ENCODE measurements around the gene IL16. TPM values are rescaled to one million over a fixed set of nuclear protein-coding genes. Genes with fewer than 3 reads are reported as not detected.

IL16 gene
- total RNA-seq, 2 donors from 2014 or later: 58.0 to 95.0 TPM

GRCh38 chr15:81209635-81210034 is 13.0 kb downstream of the IL16 start:
- no peaks in the 10 kb centered on the region for H3K4me1 Mint-ChIP-seq
- H3K27me3 Mint-ChIP-seq: peaks cover 38% of the 10 kb centered on the region
- H3K36me3 Mint-ChIP-seq (ENCODE audit: low read depth): no peaks in the 10 kb centered on the region
- ATAC-seq (replicated peaks): no peak
- H3K9me3 Mint-ChIP-seq: peaks cover 7% of the 10 kb centered on the region
- no peak overlapping the region for H3K4me3 Mint-ChIP-seq
- H3K27ac Mint-ChIP-seq: no peak overlapping the region

- Mint-ChIP-seq H3K9me3 (peaks cover 17% of the 10 kb centered on the region), H3K27ac (no peak overlapping the region), H3K4me1 (no peaks in the 10 kb centered on the region), H3K4me3 (no peak overlapping the region), H3K36me3 (ENCODE audit: low read depth) (no peaks in the 10 kb centered on the region), H3K27me3 (peaks cover 40% of the 10 kb centered on the region)
- ATAC-seq (replicated peaks): no peak
Observed at GRCh38 chr15:81211376-81211775, 14.7 kb downstream of the IL16 start.

GRCh38 chr15:81213982-81214381 is 17.3 kb downstream of the IL16 start:
- peaks cover 17% of the 10 kb centered on the region for H3K9me3 Mint-ChIP-seq
- H3K36me3 Mint-ChIP-seq (ENCODE audit: low read depth): no peaks in the 10 kb centered on the region
- peaks cover 39% of the 10 kb centered on the region for H3K27me3 Mint-ChIP-seq
- H3K4me1 Mint-ChIP-seq: no peaks in the 10 kb centered on the region
- H3K4me3 Mint-ChIP-seq: no peak overlapping the region
- ATAC-seq (replicated peaks): no peak
- no peak overlapping the region for H3K27ac Mint-ChIP-seq

GRCh38 chr15:81215531-81215930 is 18.9 kb downstream of the IL16 start:
- ATAC-seq (replicated peaks): no peak
- H3K27me3 Mint-ChIP-seq: peaks cover 41% of the 10 kb centered on the region
- H3K4me3 Mint-ChIP-seq: no peak overlapping the region
- H3K9me3 Mint-ChIP-seq: peaks cover 17% of the 10 kb centered on the region
- no peak overlapping the region for H3K27ac Mint-ChIP-seq
- H3K36me3 Mint-ChIP-seq (ENCODE audit: low read depth): no peaks in the 10 kb centered on the region
- H3K4me1 Mint-ChIP-seq: no peaks in the 10 kb centered on the region

GRCh38 chr15:81215983-81216382 is 19.3 kb downstream of the IL16 start:
- peaks cover 40% of the 10 kb centered on the region for H3K27me3 Mint-ChIP-seq
- H3K4me1 Mint-ChIP-seq: no peaks in the 10 kb centered on the region
- no peak overlapping the region for H3K4me3 Mint-ChIP-seq
- H3K9me3 Mint-ChIP-seq: peaks cover 17% of the 10 kb centered on the region
- H3K36me3 Mint-ChIP-seq (ENCODE audit: low read depth): no peaks in the 10 kb centered on the region
- no peak overlapping the region for H3K27ac Mint-ChIP-seq
- no peak for ATAC-seq (replicated peaks)

- no peak overlapping the region for H3K27ac Mint-ChIP-seq
- peaks cover 17% of the 10 kb centered on the region for H3K9me3 Mint-ChIP-seq
- H3K27me3 Mint-ChIP-seq: peaks cover 40% of the 10 kb centered on the region
- H3K4me1 Mint-ChIP-seq: no peaks in the 10 kb centered on the region
- H3K36me3 Mint-ChIP-seq (ENCODE audit: low read depth): no peaks in the 10 kb centered on the region
- no peak overlapping the region for H3K4me3 Mint-ChIP-seq
- no peak for ATAC-seq (replicated peaks)
Observed at GRCh38 chr15:81216422-81216821, 19.7 kb downstream of the IL16 start.

GRCh38 chr15:81221449-81221848 is 24.8 kb downstream of the IL16 start:
- Mint-ChIP-seq H3K4me1 (no peaks in the 10 kb centered on the region), H3K27ac (no peak overlapping the region), H3K36me3 (ENCODE audit: low read depth) (no peaks in the 10 kb centered on the region), H3K9me3 (no peaks in the 10 kb centered on the region), H3K4me3 (no peak overlapping the region), H3K27me3 (peaks cover 20% of the 10 kb centered on the region)
- ATAC-seq (replicated peaks): no peak

- no peaks in the 10 kb centered on the region for H3K9me3 Mint-ChIP-seq
- no peak overlapping the region for H3K4me3 Mint-ChIP-seq
- H3K4me1 Mint-ChIP-seq: no peaks in the 10 kb centered on the region
- ATAC-seq (replicated peaks): no peak
- no peak overlapping the region for H3K27ac Mint-ChIP-seq
- peaks cover 20% of the 10 kb centered on the region for H3K27me3 Mint-ChIP-seq
- H3K36me3 Mint-ChIP-seq (ENCODE audit: low read depth): no peaks in the 10 kb centered on the region
Observed at GRCh38 chr15:81222007-81222406, 25.3 kb downstream of the IL16 start.

GRCh38 chr15:81223346-81223971 is 26.8 kb downstream of the IL16 start:
- Mint-ChIP-seq H3K27ac (no peak overlapping the region), H3K4me1 (no peaks in the 10 kb centered on the region), H3K4me3 (no peak overlapping the region), H3K27me3 (peaks cover 28% of the 10 kb centered on the region), H3K36me3 (ENCODE audit: low read depth) (no peaks in the 10 kb centered on the region), H3K9me3 (no peaks in the 10 kb centered on the region)
- no peak for ATAC-seq (replicated peaks)

- H3K4me1 Mint-ChIP-seq: no peaks in the 10 kb centered on the region
- H3K9me3 Mint-ChIP-seq: no peaks in the 10 kb centered on the region
- peaks cover 22% of the 10 kb centered on the region for H3K27me3 Mint-ChIP-seq
- no peak overlapping the region for H3K4me3 Mint-ChIP-seq
- no peak for ATAC-seq (replicated peaks)
- H3K27ac Mint-ChIP-seq: no peak overlapping the region
- H3K36me3 Mint-ChIP-seq (ENCODE audit: low read depth): no peaks in the 10 kb centered on the region
Observed at GRCh38 chr15:81224232-81224631, 27.6 kb downstream of the IL16 start.

- H3K36me3 Mint-ChIP-seq (ENCODE audit: low read depth): no peaks in the 10 kb centered on the region
- no peaks in the 10 kb centered on the region for H3K9me3 Mint-ChIP-seq
- no peak overlapping the region for H3K4me3 Mint-ChIP-seq
- no peak for ATAC-seq (replicated peaks)
- H3K27me3 Mint-ChIP-seq: peaks cover 15% of the 10 kb centered on the region
- H3K27ac Mint-ChIP-seq: no peak overlapping the region
- no peaks in the 10 kb centered on the region for H3K4me1 Mint-ChIP-seq
Observed at GRCh38 chr15:81225161-81225671, 28.5 kb downstream of the IL16 start.

GRCh38 chr15:81227716-81228115 is 31.0 kb downstream of the IL16 start:
- ATAC-seq (replicated peaks): no peak
- peaks cover 12% of the 10 kb centered on the region for H3K27me3 Mint-ChIP-seq
- H3K4me3 Mint-ChIP-seq: no peak overlapping the region
- no peak overlapping the region for H3K27ac Mint-ChIP-seq
- no peaks in the 10 kb centered on the region for H3K36me3 Mint-ChIP-seq (ENCODE audit: low read depth)
- H3K9me3 Mint-ChIP-seq: no peaks in the 10 kb centered on the region
- H3K4me1 Mint-ChIP-seq: no peaks in the 10 kb centered on the region

- Mint-ChIP-seq H3K4me3 (no peak overlapping the region), H3K4me1 (no peaks in the 10 kb centered on the region), H3K36me3 (ENCODE audit: low read depth) (no peaks in the 10 kb centered on the region), H3K27ac (no peak overlapping the region), H3K27me3 (peaks cover 8% of the 10 kb centered on the region), H3K9me3 (peaks cover 3% of the 10 kb centered on the region)
- no peak for ATAC-seq (replicated peaks)
Observed at GRCh38 chr15:81229586-81229985, 32.9 kb downstream of the IL16 start.

- Mint-ChIP-seq H3K27me3 (no peaks in the 10 kb centered on the region), H3K4me1 (no peaks in the 10 kb centered on the region), H3K27ac (no peak overlapping the region), H3K4me3 (no peak overlapping the region), H3K9me3 (peaks cover 6% of the 10 kb centered on the region), H3K36me3 (ENCODE audit: low read depth) (no peaks in the 10 kb centered on the region)
- ATAC-seq (replicated peaks): no peak
Observed at GRCh38 chr15:81235276-81236123, 38.8 kb downstream of the IL16 start.

GRCh38 chr15:81239190-81239589 is 42.5 kb downstream of the IL16 start:
- Mint-ChIP-seq H3K27me3 (no peaks in the 10 kb centered on the region), H3K9me3 (peaks cover 19% of the 10 kb centered on the region), H3K27ac (no peak overlapping the region), H3K4me3 (no peak overlapping the region), H3K36me3 (ENCODE audit: low read depth) (no peaks in the 10 kb centered on the region), H3K4me1 (no peaks in the 10 kb centered on the region)
- no peak for ATAC-seq (replicated peaks)

All from activated T-helper 17 cell treated with anti-CD3 and anti-CD28 coated beads, Interleukin-2, amount 50 U/mL, for 72 hours (primary cell).